ENCODE data around the gene GCGR.

The GCGR gene

GRCh38 chr17:81841866-81842265, 37.9 kb downstream of the GCGR start:
- H3K36me3 ChIP-seq (ENCODE audit: low read length) = no peaks in the 10 kb centered on the region
- H3K4me2 ChIP-seq (ENCODE audit: low read depth, low read length, poor library complexity, severe bottlenecking) = no peak overlapping the region
- no peak overlapping the region for H3K27ac ChIP-seq (ENCODE audit: low read depth, low read length)
- no peak overlapping the region for H2AFZ ChIP-seq (ENCODE audit: low read depth, low read length, severe bottlenecking)
- no peaks in the 10 kb centered on the region for H3K79me2 ChIP-seq (ENCODE audit: insufficient read depth, low read length)
- H3K9me3 ChIP-seq (ENCODE audit: insufficient read depth, low read length) = no peaks in the 10 kb centered on the region
- TF ChIP-seq EZH2phosphoT487 (conservative IDR thresholded peaks at IDR 0.05; ENCODE audit: low read length) (no peak), CTCF (IDR thresholded peaks at IDR 0.05; ENCODE audit: insufficient read depth, low read length, poor library complexity, severe bottlenecking) (no peak)
- H3K9ac ChIP-seq (ENCODE audit: low read length) = no peak overlapping the region
- no peaks in the 10 kb centered on the region for H4K20me1 ChIP-seq (ENCODE audit: low read depth, low read length)
- no peaks in the 10 kb centered on the region for H3F3A ChIP-seq (ENCODE audit: insufficient read depth)
- H3K27me3 ChIP-seq (ENCODE audit: low read length) = no peaks in the 10 kb centered on the region
- no peaks in the 10 kb centered on the region for H3K9me2 ChIP-seq (replicated peaks; ENCODE audit: insufficient read depth, low read length)
- no peak overlapping the region for H3K4me3 ChIP-seq (ENCODE audit: insufficient read depth, low read length, poor library complexity, severe bottlenecking)

- Histone ChIP-seq H3K27me3 (ENCODE audit: low read length) (no peaks in the 10 kb centered on the region), H3K4me3 (ENCODE audit: insufficient read depth, low read length, poor library complexity, severe bottlenecking) (no peak overlapping the region), H3K27ac (ENCODE audit: low read depth, low read length) (no peak overlapping the region), H4K20me1 (ENCODE audit: low read depth, low read length) (no peaks in the 10 kb centered on the region), H3F3A (ENCODE audit: insufficient read depth) (no peaks in the 10 kb centered on the region), H3K36me3 (ENCODE audit: low read length) (no peaks in the 10 kb centered on the region), H3K9me3 (ENCODE audit: insufficient read depth, low read length) (no peaks in the 10 kb centered on the region), H3K79me2 (ENCODE audit: insufficient read depth, low read length) (no peaks in the 10 kb centered on the region), H3K9me2 (replicated peaks; ENCODE audit: insufficient read depth, low read length) (no peaks in the 10 kb centered on the region), H3K9ac (ENCODE audit: low read length) (no peak overlapping the region), H2AFZ (ENCODE audit: low read depth, low read length, severe bottlenecking) (no peak overlapping the region), H3K4me2 (ENCODE audit: low read depth, low read length, poor library complexity, severe bottlenecking) (no peak overlapping the region)
- TF ChIP-seq CTCF (IDR thresholded peaks at IDR 0.05; ENCODE audit: insufficient read depth, low read length, poor library complexity, severe bottlenecking) (no peak), EZH2phosphoT487 (conservative IDR thresholded peaks at IDR 0.05; ENCODE audit: low read length) (no peak)
Measured at GRCh38 chr17:81842378-81842724, 38.4 kb downstream of the GCGR start.

- Histone ChIP-seq H3K9me2 (replicated peaks; ENCODE audit: insufficient read depth, low read length) (no peaks in the 10 kb centered on the region), H3K27me3 (ENCODE audit: low read length) (no peaks in the 10 kb centered on the region), H3K9me3 (ENCODE audit: insufficient read depth, low read length) (no peaks in the 10 kb centered on the region), H3F3A (ENCODE audit: insufficient read depth) (no peaks in the 10 kb centered on the region), H3K9ac (ENCODE audit: low read length) (no peak overlapping the region), H3K4me3 (ENCODE audit: insufficient read depth, low read length, poor library complexity, severe bottlenecking) (no peak overlapping the region), H4K20me1 (ENCODE audit: low read depth, low read length) (no peaks in the 10 kb centered on the region), H3K36me3 (ENCODE audit: low read length) (no peaks in the 10 kb centered on the region), H3K4me2 (ENCODE audit: low read depth, low read length, poor library complexity, severe bottlenecking) (no peak overlapping the region), H3K27ac (ENCODE audit: low read depth, low read length) (no peak overlapping the region), H2AFZ (ENCODE audit: low read depth, low read length, severe bottlenecking) (no peak overlapping the region), H3K79me2 (ENCODE audit: insufficient read depth, low read length) (no peaks in the 10 kb centered on the region)
- no peak for TF ChIP-seq EZH2phosphoT487 (conservative IDR thresholded peaks at IDR 0.05; ENCODE audit: low read length)
- no peak for TF ChIP-seq CTCF (IDR thresholded peaks at IDR 0.05; ENCODE audit: insufficient read depth, low read length, poor library complexity, severe bottlenecking)
Measured at GRCh38 chr17:81842725-81843504, 39.0 kb downstream of the GCGR start.

All from SU-DHL-6 (cell line).